Neural cell (in vitro differentiated cells): ENCODE measurements around the gene SOX13. TPM values are rescaled to one million over a fixed set of nuclear protein-coding genes. Genes with fewer than 3 reads are reported as not detected.

Experiments
- H2AFZ ChIP-seq: fragments of 200-600, 300-800 bp; sonication (generic), shearing (Covaris generic); 2 replicates; pipeline ENCODE4 v1.6.0; 2014; ENCODE audit warnings: low read depth, mild to moderate bottlenecking, antibody characterized with exemption, low read length, moderate library complexity
- H3F3A ChIP-seq: fragments of 200-600 bp; shearing (Covaris generic); 2 replicates; pipeline ENCODE4 v1.6.1; 2016; ENCODE audit warnings: mild to moderate bottlenecking, moderate library complexity, mixed read lengths, antibody characterized with exemption, low read length; ENCODE audit not compliant: insufficient read depth, poor library complexity, severe bottlenecking
- H3K27ac ChIP-seq: fragments of 200-600, 300-800 bp; sonication (generic), shearing (Covaris generic); 2 replicates; pipeline ENCODE4 v1.5.1; 2014; ENCODE audit warnings: mild to moderate bottlenecking, low read length, moderate library complexity
- H3K27me3 ChIP-seq: fragments of 300-800, 200-600 bp; sonication (generic), shearing (Covaris generic); 2 replicates; pipeline ENCODE4 v1.6.0; 2014; ENCODE audit warnings: mild to moderate bottlenecking, low read depth, low read length, moderate library complexity; ENCODE audit not compliant: insufficient read depth
- H3K36me3 ChIP-seq: fragments of 300-800, 200-600 bp; sonication (generic), shearing (Covaris generic); 2 replicates; pipeline ENCODE4 v1.5.1; 2014; ENCODE audit warnings: mild to moderate bottlenecking, antibody characterized with exemption, low read length, moderate library complexity; ENCODE audit not compliant: insufficient read depth
- H3K4me2 ChIP-seq: fragments of 300-800, 200-600 bp; sonication (generic), shearing (Covaris generic); 2 replicates; pipeline ENCODE4 v1.6.0; 2014; ENCODE audit warnings: mild to moderate bottlenecking, low read length
- H3K4me3 ChIP-seq: fragments of 300-800, 200-600 bp; sonication (generic), shearing (Covaris generic); 2 replicates; pipeline ENCODE4 v1.5.1; 2014; ENCODE audit warnings: mild to moderate bottlenecking, low read length, moderate library complexity
- H3K79me2 ChIP-seq: fragments of 200-600 bp; shearing (Covaris generic); replicated peaks from 2 replicates; pipeline ENCODE4 v1.6.0; 2014; ENCODE audit warnings: mild to moderate bottlenecking, low read length, moderate library complexity; ENCODE audit not compliant: insufficient read depth
- H3K9ac ChIP-seq: fragments of 300-800, 200-600 bp; sonication (generic), shearing (Covaris generic); 2 replicates; pipeline ENCODE4 v1.6.1; 2016; ENCODE audit warnings: mild to moderate bottlenecking, low read length, mixed read lengths
- H3K9me2 ChIP-seq: fragments of 200-600 bp; shearing (Covaris generic); 2 replicates; pipeline ENCODE4 v1.6.1; 2016; ENCODE audit warnings: mild to moderate bottlenecking, low read length, mixed read lengths; ENCODE audit not compliant: insufficient read depth
- H3K9me3 ChIP-seq: fragments of 200-600, 300-800 bp; sonication (generic), shearing (Covaris generic); 2 replicates; pipeline ENCODE4 v1.6.1; 2016; ENCODE audit warnings: mild to moderate bottlenecking, mixed run types, low read length, moderate library complexity, mixed read lengths
- H4K20me1 ChIP-seq: fragments of 200-600 bp; shearing (Covaris generic); 2 replicates; pipeline ENCODE4 v1.6.1; 2016; ENCODE audit warnings: mild to moderate bottlenecking, mixed run types; ENCODE audit not compliant: insufficient read depth
- EP300 ChIP-seq: fragments of 450-650 bp; conservative IDR thresholded peaks from 2 replicates; pipeline ENCODE4 v1.6.1; 2014; ENCODE audit warnings: antibody characterized with exemption, mild to moderate bottlenecking, moderate library complexity; ENCODE audit not compliant: poor library complexity, severe bottlenecking
- EZH2 ChIP-seq: fragments of 200-600, 300-800 bp; shearing (Covaris generic), sonication (generic); IDR thresholded peaks from 2 replicates; pipeline ENCODE4 v1.6.1; 2014; ENCODE audit warnings: antibody characterized with exemption, low read length, borderline replicate concordance, mild to moderate bottlenecking; ENCODE audit not compliant: insufficient read depth, poor library complexity, severe bottlenecking
- POLR2AphosphoS5 ChIP-seq: IDR thresholded peaks from 2 replicates; pipeline ENCODE4 v1.6.1; 2012
- RAD21 ChIP-seq: fragments of 450-650 bp; conservative IDR thresholded peaks from 2 replicates; pipeline ENCODE4 v1.6.1; 2014; ENCODE audit warnings: antibody characterized with exemption, mild to moderate bottlenecking, moderate library complexity
- TAF1 ChIP-seq: IDR thresholded peaks from 2 replicates; pipeline ENCODE4 v1.6.1; 2012; ENCODE audit warnings: low read depth
- polyA plus RNA-seq: library from polyadenylated mRNA; depleted of rRNA; stranded (reverse); fragments of >200 nt; gene quantifications from 2 replicates; pipeline ENCODE4 v1.2.3, GENCODE V29; 2014
- TF ChIP-seq, protein P1 (sequence below): fragments of 450-650 bp; IDR thresholded peaks from 2 replicates; pipeline ENCODE4 v1.5.1; 2014; ENCODE audit warnings: antibody characterized with exemption, mild to moderate bottlenecking, moderate library complexity; ENCODE audit not compliant: poor library complexity, severe bottlenecking
- TF ChIP-seq, protein P2 (sequence below): IDR thresholded peaks from 2 replicates; pipeline ENCODE4 v1.6.1; 2012; ENCODE audit warnings: borderline replicate concordance

The SOX13 gene
- polyA plus RNA-seq, 1 donor from 2014 or later = 1.7 TPM

DNA sequence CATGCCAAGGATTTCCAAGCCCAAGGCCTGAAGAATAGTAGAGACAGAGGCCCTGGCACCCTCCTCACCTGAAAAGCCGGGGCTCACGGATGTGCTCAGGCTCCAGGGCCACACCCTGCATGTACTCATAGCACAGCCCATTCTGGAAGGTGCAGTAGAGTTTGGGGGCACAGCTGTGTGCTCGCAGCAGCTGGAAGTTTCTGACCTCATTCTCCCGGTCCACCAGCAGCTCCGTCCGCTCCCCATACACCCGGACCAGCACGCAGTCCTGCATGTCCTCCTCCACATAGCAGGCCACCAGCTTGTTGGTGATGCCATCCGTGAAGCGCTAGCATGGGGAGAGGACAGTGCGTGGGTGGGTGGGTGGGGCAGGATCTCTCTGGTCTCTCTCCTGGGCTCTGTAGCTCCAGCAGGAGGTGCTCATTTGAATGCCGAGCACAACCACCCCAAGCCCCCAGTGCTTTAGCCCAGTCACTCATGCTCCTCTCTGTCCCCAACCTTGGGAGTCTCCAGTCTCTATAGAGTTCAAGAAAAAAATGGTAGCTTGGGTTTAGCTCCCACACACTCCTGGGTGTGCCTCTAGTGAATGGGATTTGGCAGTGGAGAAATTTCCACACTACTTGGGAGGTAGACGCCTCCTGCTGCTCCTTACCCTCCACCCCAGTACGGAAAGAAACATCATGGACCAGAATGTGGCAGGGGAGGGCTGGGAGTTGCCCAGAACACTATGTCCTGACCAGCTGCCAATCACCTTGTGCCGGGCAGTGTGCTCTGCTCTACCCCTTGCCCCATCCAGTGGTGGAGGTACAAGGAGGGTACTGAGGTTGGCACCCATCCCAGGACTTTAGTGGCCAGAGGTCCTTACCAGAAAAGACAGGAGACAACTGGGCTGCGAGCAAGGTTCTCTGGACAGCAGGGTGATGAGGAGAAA lies 77.0 kb downstream of the SOX13 start:
- no peaks in the 10 kb centered on the region for H3K9me2 ChIP-seq
- H3K27me3 ChIP-seq = peaks cover 27% of the 10 kb centered on the region
- H3K9me3 ChIP-seq = no peaks in the 10 kb centered on the region
- no peak overlapping the region for H3K27ac ChIP-seq
- no peak overlapping the region for H3K4me3 ChIP-seq
- no peaks in the 10 kb centered on the region for H4K20me1 ChIP-seq
- no peak overlapping the region for H2AFZ ChIP-seq
- no peaks in the 10 kb centered on the region for H3F3A ChIP-seq
- TF ChIP-seq, protein P1, sequence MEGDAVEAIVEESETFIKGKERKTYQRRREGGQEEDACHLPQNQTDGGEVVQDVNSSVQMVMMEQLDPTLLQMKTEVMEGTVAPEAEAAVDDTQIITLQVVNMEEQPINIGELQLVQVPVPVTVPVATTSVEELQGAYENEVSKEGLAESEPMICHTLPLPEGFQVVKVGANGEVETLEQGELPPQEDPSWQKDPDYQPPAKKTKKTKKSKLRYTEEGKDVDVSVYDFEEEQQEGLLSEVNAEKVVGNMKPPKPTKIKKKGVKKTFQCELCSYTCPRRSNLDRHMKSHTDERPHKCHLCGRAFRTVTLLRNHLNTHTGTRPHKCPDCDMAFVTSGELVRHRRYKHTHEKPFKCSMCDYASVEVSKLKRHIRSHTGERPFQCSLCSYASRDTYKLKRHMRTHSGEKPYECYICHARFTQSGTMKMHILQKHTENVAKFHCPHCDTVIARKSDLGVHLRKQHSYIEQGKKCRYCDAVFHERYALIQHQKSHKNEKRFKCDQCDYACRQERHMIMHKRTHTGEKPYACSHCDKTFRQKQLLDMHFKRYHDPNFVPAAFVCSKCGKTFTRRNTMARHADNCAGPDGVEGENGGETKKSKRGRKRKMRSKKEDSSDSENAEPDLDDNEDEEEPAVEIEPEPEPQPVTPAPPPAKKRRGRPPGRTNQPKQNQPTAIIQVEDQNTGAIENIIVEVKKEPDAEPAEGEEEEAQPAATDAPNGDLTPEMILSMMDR = no peak
- TF ChIP-seq EZH2 = no peak
- no peak overlapping the region for H3K9ac ChIP-seq
- no peaks in the 10 kb centered on the region for H3K79me2 ChIP-seq
- no peaks in the 10 kb centered on the region for H3K36me3 ChIP-seq
- no peak overlapping the region for H3K4me2 ChIP-seq

DNA sequence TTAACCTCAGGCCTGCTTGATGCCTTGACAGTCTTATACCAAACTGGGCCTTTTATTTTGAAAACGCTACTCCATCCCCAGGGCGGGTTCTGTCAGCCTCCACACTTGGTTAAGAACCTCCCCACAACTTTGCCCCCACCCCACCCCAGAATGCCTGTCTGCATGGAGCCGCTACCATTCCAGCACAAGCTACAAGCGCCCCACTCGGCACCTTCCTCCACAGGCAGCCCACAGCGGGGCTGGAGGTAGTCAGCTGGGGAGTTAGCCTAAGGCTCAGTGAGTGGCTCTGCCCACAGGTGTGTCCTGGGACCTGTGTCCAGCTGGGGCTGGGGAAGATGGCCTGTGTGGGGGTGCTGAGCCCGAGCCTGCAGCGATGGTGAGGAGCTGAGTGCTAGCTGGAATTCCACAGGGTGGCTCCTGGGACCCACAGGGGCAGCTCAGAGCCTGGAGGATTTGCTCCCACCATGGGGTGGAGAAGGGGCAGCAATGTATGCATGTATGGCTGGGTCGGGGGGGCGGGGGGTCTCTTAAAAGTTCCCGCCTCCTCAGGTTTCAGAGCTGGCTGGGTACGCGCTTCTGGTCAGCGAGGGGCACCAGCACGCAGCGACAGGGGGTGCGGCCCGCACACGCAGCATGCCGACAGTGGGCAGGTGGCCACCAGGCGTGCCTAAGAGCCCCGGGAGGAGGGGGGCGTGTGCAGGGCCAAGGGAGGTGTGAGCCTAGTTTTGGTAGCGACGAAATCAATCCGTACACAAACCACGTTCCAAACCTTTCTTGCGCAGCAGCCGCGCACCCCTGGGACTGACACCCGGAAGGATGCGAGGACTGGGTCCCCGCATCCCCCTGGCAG lies 78.0 kb downstream of the SOX13 start:
- peaks cover 27% of the 10 kb centered on the region for H3K27me3 ChIP-seq
- H3K27ac ChIP-seq = no peak overlapping the region
- no peaks in the 10 kb centered on the region for H3K36me3 ChIP-seq
- peak overlapping the region; percentile 35 for H3K4me2 ChIP-seq
- no peaks in the 10 kb centered on the region for H3K79me2 ChIP-seq
- H3K9me3 ChIP-seq = no peaks in the 10 kb centered on the region
- peak overlapping the region; percentile 85 for H3K4me3 ChIP-seq
- TF ChIP-seq POLR2AphosphoS5 (no peak), EP300 (no peak), EZH2 (no peak), RAD21 (no peak), TAF1 (no peak)
- TF ChIP-seq, protein P2, sequence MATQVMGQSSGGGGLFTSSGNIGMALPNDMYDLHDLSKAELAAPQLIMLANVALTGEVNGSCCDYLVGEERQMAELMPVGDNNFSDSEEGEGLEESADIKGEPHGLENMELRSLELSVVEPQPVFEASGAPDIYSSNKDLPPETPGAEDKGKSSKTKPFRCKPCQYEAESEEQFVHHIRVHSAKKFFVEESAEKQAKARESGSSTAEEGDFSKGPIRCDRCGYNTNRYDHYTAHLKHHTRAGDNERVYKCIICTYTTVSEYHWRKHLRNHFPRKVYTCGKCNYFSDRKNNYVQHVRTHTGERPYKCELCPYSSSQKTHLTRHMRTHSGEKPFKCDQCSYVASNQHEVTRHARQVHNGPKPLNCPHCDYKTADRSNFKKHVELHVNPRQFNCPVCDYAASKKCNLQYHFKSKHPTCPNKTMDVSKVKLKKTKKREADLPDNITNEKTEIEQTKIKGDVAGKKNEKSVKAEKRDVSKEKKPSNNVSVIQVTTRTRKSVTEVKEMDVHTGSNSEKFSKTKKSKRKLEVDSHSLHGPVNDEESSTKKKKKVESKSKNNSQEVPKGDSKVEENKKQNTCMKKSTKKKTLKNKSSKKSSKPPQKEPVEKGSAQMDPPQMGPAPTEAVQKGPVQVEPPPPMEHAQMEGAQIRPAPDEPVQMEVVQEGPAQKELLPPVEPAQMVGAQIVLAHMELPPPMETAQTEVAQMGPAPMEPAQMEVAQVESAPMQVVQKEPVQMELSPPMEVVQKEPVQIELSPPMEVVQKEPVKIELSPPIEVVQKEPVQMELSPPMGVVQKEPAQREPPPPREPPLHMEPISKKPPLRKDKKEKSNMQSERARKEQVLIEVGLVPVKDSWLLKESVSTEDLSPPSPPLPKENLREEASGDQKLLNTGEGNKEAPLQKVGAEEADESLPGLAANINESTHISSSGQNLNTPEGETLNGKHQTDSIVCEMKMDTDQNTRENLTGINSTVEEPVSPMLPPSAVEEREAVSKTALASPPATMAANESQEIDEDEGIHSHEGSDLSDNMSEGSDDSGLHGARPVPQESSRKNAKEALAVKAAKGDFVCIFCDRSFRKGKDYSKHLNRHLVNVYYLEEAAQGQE = no peak
- TF ChIP-seq, protein P1 = no peak
- H3K9me2 ChIP-seq = no peaks in the 10 kb centered on the region
- H4K20me1 ChIP-seq = no peaks in the 10 kb centered on the region
- H2AFZ ChIP-seq = peak overlapping the region; percentile 54
- H3F3A ChIP-seq = no peaks in the 10 kb centered on the region
- H3K9ac ChIP-seq = peak overlapping the region; percentile 76
